Superior temporal gyrus (tissue), 1 donor: ENCODE measurements around the gene ZNF610.

Source experiments
- DNase-seq: peaks from one replicate; pipeline ENCODE4 v3.0.0-alpha.2; 2016; ENCODE audit errors: extremely low spot score

Gene ZNF610

GRCh38 chr19:52397310-52398080 is 61.5 kb downstream of the ZNF610 start, which contains the start of gene ZNF528:
Gene ZNF528 (plus strand): TSS chr19:52397849. CDS start chr19:52402014, 4,165 bp downstream.
- DNase-seq: peak; percentile 97

- DNase-seq: no peak
Measured at GRCh38 chr19:52398081-52398441, 62.0 kb downstream of the ZNF610 start.

DNA sequence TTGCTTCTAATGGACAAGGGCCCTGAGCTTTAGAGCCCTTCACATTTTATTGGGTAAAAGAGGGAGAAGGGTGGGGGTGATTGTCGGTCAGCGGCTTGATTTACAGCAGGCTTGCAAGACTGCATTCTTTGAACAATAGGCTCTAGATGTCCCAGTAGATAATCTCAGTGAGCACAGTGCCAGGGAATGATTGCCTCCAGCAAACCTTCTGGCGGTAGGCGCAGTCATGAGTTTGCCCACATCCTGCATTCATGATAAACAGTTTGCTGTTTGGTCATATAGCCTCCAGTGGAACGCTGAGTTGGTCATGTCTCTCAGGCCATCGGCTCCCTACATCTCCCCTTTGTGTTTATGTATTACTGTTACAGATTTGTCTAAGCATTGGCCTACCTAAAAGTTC is 74.2 kb downstream of the ZNF610 start:
- DNase-seq: no peak

GRCh38 chr19:52415711-52416110 is 79.7 kb downstream of the ZNF610 start:
- no peak for DNase-seq
